Fibroblast of skin of left biceps (primary cell): ENCODE results near the gene KLHL29.

ENCODE experiments used
- DNase-seq, 2 experiments: peaks; one replicate each; pipeline ENCODE4 v3.0.0-alpha.2; 2013; ENCODE audit warnings: low read depth in 2 of 2

Gene KLHL29

DNA sequence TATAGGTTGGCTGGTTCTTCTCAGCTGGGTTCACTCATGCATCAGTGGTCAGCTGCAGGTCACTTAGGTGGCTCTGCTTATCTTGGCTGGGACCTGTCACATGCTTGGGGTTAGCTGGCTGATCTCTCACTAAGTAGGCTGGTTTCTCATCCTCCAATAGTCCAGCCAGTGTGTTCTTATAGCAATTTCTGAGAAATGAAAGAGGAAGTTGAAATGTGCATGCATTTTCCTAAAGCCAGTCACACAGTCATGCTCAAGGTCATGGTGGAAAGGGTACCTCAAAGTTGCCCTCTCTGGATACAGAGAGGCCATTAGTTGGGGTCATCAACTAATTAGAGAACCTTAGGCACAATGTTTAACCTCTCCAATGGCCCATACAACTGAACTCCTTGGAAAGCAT lies 64.4 kb downstream of the KLHL29 start:
- DNase-seq, result no peak

- DNase-seq, result no peak
These were observed 64.9 kb downstream of the KLHL29 start for GRCh38 chr2:23449831-23450331.

DNA sequence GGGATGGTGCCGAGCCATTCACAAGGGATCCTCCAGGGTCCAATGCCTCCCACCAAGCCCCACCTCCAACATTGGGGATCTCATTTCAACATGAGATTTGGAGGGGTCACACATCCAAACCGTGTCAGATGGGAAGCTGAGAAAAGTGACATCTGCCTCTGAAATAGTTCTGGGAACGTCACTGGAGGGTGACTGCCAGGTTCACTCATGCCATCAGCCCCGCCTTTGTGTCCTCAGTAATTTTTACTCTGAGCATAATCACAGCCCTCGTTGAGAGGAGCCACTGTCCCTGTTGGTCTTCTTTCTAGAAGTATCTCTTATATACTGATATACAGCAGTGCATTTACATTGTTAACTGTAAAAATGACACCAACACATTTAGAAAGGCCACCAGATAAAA lies 67.4 kb downstream of the KLHL29 start:
- DNase-seq, result no peak

DNA sequence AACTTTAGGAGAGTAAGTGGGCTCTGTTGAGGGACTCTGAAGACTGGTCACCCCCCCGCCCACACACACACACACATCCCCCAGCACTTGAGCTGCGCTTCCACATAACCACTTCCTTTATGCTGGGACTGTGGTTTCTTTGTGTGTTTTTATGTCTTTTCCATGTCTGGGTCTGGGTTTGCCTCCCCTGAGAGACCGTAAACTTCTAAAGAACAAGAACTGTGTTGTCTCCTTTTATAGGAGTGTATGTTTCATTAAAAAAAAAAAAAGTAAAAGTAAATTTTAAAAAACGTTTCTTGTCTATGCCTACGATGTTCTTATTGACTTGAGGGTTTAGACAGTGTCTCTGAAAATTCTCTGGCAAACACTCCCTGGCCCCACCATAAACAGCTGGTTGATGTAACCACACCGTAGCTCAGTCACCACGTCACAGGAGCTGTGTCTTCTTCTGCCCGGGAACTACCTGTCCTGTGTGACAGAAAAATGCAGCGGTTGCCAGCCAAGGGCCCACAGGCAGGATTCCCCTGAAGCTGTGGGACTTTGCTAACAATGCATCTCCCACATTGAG lies 68.0 kb downstream of the KLHL29 start:
- DNase-seq, result peak; percentile 18 to 27

- DNase-seq, result no peak
These were observed 68.5 kb downstream of the KLHL29 start for GRCh38 chr2:23453432-23453831.

- no peak for DNase-seq
These were observed 69.0 kb downstream of the KLHL29 start for GRCh38 chr2:23453836-23454460.

GRCh38 chr2:23454501-23455120 lies 69.6 kb downstream of the KLHL29 start:
- DNase-seq, result no peak

- DNase-seq, result no peak
These were observed 71.4 kb downstream of the KLHL29 start for GRCh38 chr2:23456396-23456795.

GRCh38 chr2:23456881-23457760 lies 72.1 kb downstream of the KLHL29 start:
- DNase-seq, result no peak

GRCh38 chr2:23457990-23458682 lies 73.2 kb downstream of the KLHL29 start:
- DNase-seq, result no peak

DNA sequence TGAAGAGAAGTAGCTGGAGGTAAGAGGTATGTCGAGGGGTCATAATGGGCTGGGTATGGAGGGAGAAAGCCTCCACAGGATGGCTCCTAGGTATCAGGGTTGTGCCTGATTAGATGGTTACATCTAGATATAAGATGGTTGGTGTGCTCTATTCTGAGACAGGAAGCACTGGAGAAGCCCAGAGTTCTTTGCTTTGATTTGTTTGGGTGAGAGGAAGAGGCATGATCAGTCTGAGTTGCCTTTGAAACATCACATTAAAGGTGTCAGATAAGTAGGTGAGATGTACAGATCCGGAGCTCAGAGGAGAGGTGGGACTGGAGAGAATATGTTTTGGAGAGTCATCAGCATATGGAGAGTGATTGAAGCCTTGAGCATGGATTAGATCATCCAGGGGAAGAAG lies 74.1 kb downstream of the KLHL29 start:
- DNase-seq, result no peak

DNA sequence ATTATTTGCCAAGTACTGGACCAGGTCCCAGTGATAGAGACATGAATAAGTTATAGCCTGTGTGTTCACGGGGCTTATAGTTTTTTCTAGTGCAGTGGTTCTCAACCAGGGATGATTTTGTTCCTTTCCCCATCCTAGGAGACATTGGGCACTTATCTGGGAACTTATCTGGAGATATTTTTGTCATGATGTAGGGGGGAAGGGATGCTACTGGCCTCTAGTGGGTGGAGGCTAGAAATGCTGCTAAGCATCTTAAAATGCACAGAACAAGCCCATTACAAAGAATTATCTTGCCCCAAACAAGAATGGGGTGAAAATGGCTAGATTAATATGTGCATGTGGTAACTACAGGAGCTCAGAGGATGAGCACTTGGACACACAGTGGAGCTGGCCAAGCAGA lies 75.2 kb downstream of the KLHL29 start:
- DNase-seq, result no peak

- no peak for DNase-seq
These were observed 76.0 kb downstream of the KLHL29 start for GRCh38 chr2:23460993-23461392.

- DNase-seq, result no peak
These were observed 79.2 kb downstream of the KLHL29 start for GRCh38 chr2:23464156-23464555.

DNA sequence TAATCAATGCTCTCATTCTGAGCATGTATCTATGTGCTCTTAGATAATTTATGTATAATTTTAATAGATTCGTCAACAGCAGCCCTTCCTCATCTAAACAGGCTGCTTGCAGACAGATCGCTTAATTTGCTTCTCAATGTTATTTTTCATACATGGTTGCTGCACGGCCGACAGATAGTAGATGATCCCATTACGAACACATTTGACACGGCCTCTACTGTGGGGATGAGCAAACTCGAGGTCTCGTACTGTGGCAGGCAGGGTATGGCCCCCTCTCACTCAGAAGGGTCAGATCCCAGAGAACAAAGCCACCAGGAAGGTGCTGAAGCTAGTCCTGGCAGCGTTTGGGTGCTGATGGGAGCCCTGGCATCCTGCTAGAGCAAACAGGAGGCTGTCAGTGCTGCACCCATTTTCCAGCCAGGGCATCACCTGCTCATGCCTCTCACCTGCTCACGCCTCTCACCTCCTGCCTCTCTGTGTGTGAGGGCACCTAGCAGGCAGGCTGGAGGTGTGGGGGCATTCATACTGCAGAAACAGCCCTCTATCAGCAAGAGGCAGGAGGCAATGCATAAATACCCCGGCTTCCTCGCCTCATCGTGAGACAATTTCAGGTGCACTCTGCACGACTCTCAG lies 80.0 kb downstream of the KLHL29 start:
- DNase-seq, result no peak

DNA sequence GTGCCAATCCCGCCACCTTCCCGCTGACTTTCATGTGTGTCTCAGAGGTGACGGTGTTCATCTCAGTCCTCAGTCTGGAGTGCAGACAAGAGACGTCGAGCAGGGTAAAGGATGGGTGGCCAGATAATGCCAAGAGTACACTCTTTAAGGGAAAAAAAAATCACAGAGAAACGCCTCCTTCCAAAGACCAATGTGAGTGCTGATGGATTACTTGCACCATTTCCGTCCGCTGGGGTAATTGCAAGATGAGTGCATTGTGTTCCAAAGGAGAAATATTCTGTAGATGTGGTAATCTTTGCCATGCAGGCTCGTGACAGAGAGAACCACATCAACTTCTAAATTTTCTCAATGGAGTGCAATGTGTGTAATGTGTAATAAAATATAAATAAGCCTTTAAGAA lies 81.0 kb downstream of the KLHL29 start:
- DNase-seq, result no peak

- DNase-seq, result no peak
These were observed 82.6 kb downstream of the KLHL29 start for GRCh38 chr2:23467618-23468017.

DNA sequence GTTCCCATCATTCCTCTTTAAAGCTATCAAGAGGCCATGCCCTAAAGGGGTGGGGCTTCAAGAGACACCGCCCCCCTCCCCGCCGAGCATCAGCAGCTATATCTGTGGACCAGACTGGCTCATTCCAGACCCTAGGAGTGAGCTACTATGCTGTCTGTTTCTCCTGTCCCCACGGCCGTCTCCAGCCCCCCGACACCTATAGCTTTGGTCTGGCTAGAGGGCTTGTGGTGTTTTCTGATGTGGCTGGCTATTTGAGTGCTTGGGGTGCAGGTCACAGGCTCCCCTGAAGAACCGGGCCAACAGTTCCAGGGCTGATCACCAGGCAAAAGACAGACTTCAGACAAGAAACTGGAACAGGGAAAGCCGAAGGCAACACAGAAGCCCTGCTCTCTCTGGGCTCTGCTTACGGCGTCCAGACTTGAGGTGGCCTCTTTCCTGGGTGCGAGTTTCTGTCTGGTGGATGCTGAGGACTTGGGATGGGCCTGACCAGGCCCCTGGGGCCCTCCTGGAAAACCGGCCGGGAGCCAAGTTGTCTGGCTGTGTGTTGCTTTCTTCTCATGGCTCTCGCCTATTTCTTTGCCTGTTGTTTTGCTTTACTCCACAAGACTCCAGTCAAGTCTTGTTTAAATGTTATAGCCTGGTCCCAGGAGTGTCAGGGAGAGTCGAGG lies 83.6 kb downstream of the KLHL29 start:
- DNase-seq, result no peak

DNA sequence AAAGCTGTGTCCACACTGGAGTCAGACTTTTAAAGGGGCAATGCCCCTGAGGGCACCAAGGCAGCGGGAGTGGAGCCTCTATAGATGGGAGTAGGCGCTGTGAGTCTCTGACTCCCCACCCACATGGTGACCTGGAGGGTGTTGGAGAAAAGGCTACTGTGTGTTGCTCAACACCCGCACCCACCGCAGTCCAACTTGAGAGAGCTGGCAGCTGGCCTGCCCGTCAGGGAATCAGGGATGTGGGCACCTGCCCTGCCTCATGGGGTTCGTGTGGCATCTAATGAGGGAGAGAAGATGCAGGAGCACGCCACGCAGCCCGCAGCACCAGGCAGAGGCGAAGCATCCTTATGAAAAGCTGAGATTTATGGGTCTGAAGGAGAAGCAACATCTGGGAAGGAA lies 84.2 kb downstream of the KLHL29 start:
- DNase-seq, result no peak

- no peak for DNase-seq
These were observed 90.1 kb downstream of the KLHL29 start for GRCh38 chr2:23475036-23475435.

DNA sequence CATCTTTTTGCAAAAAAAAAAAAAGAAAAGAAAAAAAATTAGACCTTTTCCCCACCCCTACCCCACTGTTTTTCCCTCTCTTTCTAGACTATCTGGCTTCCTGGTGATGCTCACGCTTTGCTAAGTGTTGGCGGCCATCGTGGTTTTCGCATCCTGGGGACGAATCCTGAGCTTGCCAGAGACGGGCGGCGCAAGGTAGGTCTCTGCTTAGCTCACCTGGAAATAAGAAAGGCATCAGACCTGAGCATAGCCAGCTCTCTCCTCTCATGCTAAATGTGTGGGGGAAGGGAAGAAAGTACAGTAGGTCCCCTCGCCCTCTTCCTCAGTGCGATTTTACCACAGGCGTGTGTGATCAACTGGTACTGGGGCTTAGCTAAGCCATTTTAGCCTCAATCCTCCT lies 90.5 kb downstream of the KLHL29 start:
- no peak for DNase-seq
